ENCODE measurements around the gene SYNJ1.

DNA sequence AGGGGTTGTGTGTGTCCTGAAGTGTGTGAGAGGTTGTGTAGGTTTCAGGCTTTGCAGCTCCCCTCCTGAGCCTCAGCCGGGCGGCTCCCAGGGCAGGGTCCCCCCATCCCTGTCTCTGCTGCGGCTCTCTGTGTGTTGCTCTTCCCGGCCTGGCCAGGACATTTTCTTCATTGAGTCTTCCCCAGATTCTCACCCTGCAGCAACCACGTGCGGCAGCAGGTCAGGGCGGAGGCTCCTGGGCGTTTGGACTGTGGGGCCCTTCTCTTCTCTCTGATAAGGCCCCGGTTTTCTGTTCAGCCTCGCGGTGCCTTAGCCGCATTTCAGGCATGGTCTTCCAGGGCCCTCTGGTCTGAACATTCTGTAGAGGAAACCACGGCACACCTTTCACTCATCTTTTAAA is 140.7 kb downstream of the SYNJ1 start:
- TF ChIP-seq, protein P1, sequence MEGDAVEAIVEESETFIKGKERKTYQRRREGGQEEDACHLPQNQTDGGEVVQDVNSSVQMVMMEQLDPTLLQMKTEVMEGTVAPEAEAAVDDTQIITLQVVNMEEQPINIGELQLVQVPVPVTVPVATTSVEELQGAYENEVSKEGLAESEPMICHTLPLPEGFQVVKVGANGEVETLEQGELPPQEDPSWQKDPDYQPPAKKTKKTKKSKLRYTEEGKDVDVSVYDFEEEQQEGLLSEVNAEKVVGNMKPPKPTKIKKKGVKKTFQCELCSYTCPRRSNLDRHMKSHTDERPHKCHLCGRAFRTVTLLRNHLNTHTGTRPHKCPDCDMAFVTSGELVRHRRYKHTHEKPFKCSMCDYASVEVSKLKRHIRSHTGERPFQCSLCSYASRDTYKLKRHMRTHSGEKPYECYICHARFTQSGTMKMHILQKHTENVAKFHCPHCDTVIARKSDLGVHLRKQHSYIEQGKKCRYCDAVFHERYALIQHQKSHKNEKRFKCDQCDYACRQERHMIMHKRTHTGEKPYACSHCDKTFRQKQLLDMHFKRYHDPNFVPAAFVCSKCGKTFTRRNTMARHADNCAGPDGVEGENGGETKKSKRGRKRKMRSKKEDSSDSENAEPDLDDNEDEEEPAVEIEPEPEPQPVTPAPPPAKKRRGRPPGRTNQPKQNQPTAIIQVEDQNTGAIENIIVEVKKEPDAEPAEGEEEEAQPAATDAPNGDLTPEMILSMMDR (conservative IDR thresholded peaks at IDR 0.05) = no peak
- no peak for TF ChIP-seq ZFX (IDR thresholded peaks at IDR 0.05)

Measured in C4-2B (cell line).